Measurements from ENCODE around the gene CD160. TPM values are rescaled to one million over a fixed set of nuclear protein-coding genes. Genes with fewer than 3 reads are reported as not detected.
A peak's percentile ranks its signal among the peaks of the same experiment; 100 is the strongest.
"Not testable (repeated sequence)": the region's sequence is repeated elsewhere in the genome, so short reads cannot be mapped to it uniquely, and the experiment has no call there.

The CD160 gene
- total RNA-seq, 4 donors from 2014 or later, result 0.26 TPM; not detected in 3

GRCh38 chr1:145717833-145718232, 1.5 kb upstream of the CD160 start:
- Histone ChIP-seq H3K27ac (replicated peaks in 1 of 4) (no peak overlapping the region), H3K36me3 (no peaks in the 10 kb centered on the region), H3K4me3 (no peak overlapping the region), H3K4me1 (peaks cover 11 to 35% (median 30%) of the 10 kb centered on the region in 4 donors), H3K27me3 (no peaks in the 10 kb centered on the region), H3K9me3 (no peaks in the 10 kb centered on the region)
- no peak for TF ChIP-seq CTCF (IDR thresholded peaks at IDR 0.05)
- no peak for TF ChIP-seq POLR2A (IDR thresholded peaks at IDR 0.05; ENCODE audit: low read depth)
- no peak for TF ChIP-seq POLR2AphosphoS5 (IDR thresholded peaks at IDR 0.05)
- no peak for TF ChIP-seq EP300 (IDR thresholded peaks at IDR 0.05)
- DNase-seq (ENCODE audit: extremely low spot score), result no peak
- intact Hi-C loops (cut with DNase I), result no loop called here
- WGBS, result 64% methylated on average over 1 of the region's 1 CpG

- intact Hi-C loops (cut with DNase I); H3K4me3 ChIP-seq; H3K27me3 ChIP-seq; DNase-seq (ENCODE audit: extremely low spot score); H3K27ac ChIP-seq (replicated peaks in 1 of 4); H3K9me3 ChIP-seq; H3K36me3 ChIP-seq: not testable (repeated sequence)
- H3K4me1 ChIP-seq, result peaks cover 11 to 33% (median 30%) of the 10 kb centered on the region in 4 donors
- 94% methylated on average over 5 of the region's 5 CpGs for WGBS
Observed at GRCh38 chr1:145718465-145718864, 834 bp upstream of the CD160 start.

- Histone ChIP-seq H3K4me1 (peaks cover 11 to 19% (median 16%) of the 10 kb centered on the region in 4 donors), H3K9me3 (no peaks in the 10 kb centered on the region), H3K36me3 (no peaks in the 10 kb centered on the region), H3K27ac (replicated peaks in 1 of 4) (peak overlapping the region in 2 of 4 donors; percentile 46 to 52), H3K4me3 (peak overlapping the region; percentile 40 to 58 (median 44)), H3K27me3 (no peaks in the 10 kb centered on the region)
- intact Hi-C loops (cut with DNase I), result no loop called here
- WGBS, result 51% methylated on average over 5 of the region's 5 CpGs
- peak in 1 of 2 donors; percentile 23 for TF ChIP-seq POLR2AphosphoS5 (IDR thresholded peaks at IDR 0.05)
- no peak for TF ChIP-seq POLR2A (IDR thresholded peaks at IDR 0.05; ENCODE audit: low read depth)
- no peak for TF ChIP-seq CTCF (IDR thresholded peaks at IDR 0.05)
- no peak for DNase-seq (ENCODE audit: extremely low spot score)
Observed at GRCh38 chr1:145720556-145720877, 1.2 kb downstream of the CD160 start.

- intact Hi-C loops (cut with DNase I), result no loop called here
- Histone ChIP-seq H3K27me3 (no peaks in the 10 kb centered on the region), H3K4me3 (peak overlapping the region; percentile 40 to 58 (median 44)), H3K27ac (replicated peaks in 1 of 4) (peak overlapping the region; percentile 2 to 52 (median 42)), H3K9me3 (no peaks in the 10 kb centered on the region), H3K4me1 (peaks cover 11 to 19% (median 16%) of the 10 kb centered on the region in 4 donors), H3K36me3 (no peaks in the 10 kb centered on the region)
- TF ChIP-seq CTCF (IDR thresholded peaks at IDR 0.05) (peak; percentile 88 to 97 (median 93)), POLR2AphosphoS5 (IDR thresholded peaks at IDR 0.05) (peak in 1 of 2 donors; percentile 26), POLR2A (IDR thresholded peaks at IDR 0.05; ENCODE audit: low read depth) (no peak)
- WGBS, result 11% methylated on average over 22 of the region's 47 CpGs
- no peak for DNase-seq (ENCODE audit: extremely low spot score)
Observed at GRCh38 chr1:145720878-145721671, 1.8 kb downstream of the CD160 start.

- H3K27me3 ChIP-seq; intact Hi-C loops (cut with DNase I); H3K4me1 ChIP-seq; H3K27ac ChIP-seq (replicated peaks in 1 of 4); DNase-seq (ENCODE audit: extremely low spot score); H3K36me3 ChIP-seq; H3K9me3 ChIP-seq; H3K4me3 ChIP-seq: not testable (repeated sequence)
- 95% methylated on average over 5 of the region's 5 CpGs for WGBS
Observed at GRCh38 chr1:145726193-145726592, 6.9 kb downstream of the CD160 start.

- Histone ChIP-seq H3K9me3 (no peaks in the 10 kb centered on the region), H3K36me3 (no peaks in the 10 kb centered on the region), H3K4me1 (no peaks in the 10 kb centered on the region), H3K27me3 (no peaks in the 10 kb centered on the region), H3K27ac (replicated peaks in 1 of 4) (no peak overlapping the region), H3K4me3 (no peak overlapping the region)
- TF ChIP-seq POLR2A (IDR thresholded peaks at IDR 0.05; ENCODE audit: low read depth) (no peak), CTCF (IDR thresholded peaks at IDR 0.05) (no peak), EP300 (IDR thresholded peaks at IDR 0.05) (no peak), POLR2AphosphoS5 (IDR thresholded peaks at IDR 0.05) (no peak)
- 59% methylated on average over 5 of the region's 5 CpGs for WGBS
- no peak for DNase-seq (ENCODE audit: extremely low spot score)
- intact Hi-C loops (cut with DNase I), result no loop called here
Observed at GRCh38 chr1:145729196-145729595, 9.9 kb downstream of the CD160 start.

Data from esophagus muscularis mucosa (tissue), 4 donors.